ENCODE data around the gene STARD9.
"Not testable (repeated sequence)": the region's sequence is repeated elsewhere in the genome, so short reads cannot be mapped to it uniquely, and the experiment has no call there.

The STARD9 gene

DNA sequence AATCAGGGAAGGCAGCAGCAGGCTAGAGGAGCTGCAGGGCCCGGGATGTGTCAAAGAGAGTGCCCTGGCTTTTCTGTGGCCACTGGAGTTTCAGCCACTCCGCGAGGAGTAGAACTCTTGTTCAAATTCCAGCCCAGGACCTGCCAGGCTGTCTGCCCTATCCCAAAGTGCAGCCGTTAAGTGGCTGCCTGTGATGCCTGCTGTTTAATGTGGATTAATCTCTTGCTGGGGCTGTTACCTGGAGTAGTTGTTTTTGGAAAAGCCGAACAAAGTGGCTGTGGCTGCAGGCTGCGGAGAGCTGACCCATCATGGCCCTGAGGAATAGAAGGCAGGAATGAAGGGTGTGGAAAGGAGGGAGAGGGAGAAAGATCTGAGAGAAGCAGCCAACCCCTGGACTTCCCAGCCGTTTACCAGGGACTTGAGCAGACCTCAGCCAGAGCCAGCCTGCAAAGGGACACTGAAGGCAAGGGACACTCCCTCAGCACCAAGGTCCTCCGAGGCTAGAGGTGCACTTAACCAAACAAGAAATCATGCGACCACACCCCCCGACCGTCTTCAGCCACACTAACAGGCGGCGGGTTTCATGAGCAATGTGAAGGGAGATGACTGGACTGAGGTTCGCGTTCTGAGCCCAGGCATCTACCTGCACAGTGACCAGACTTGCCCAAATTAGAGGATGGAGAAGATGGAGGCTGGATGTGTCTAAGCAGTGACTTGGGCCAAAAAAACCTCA lies 156.9 kb downstream of the STARD9 start:
- DNase-seq: no peak

GRCh38 chr15:42733027-42733426 lies 157.6 kb downstream of the STARD9 start:
- no peak for DNase-seq

- no peak for DNase-seq
Observed at GRCh38 chr15:42734076-42734672, 158.8 kb downstream of the STARD9 start.

- no peak for DNase-seq
Observed at GRCh38 chr15:42735382-42736165, 160.2 kb downstream of the STARD9 start.

- DNase-seq: peak; percentile 9
Observed at GRCh38 chr15:42736178-42736792, 160.9 kb downstream of the STARD9 start.

- peak; percentile 90 for DNase-seq
Observed at GRCh38 chr15:42736793-42737528, 161.6 kb downstream of the STARD9 start, which contains the start of gene CDAN1. Gene CDAN1, minus strand, starts transcription at chr15:42737128. Its CDS starts 26 bp downstream, at chr15:42737102.

DNA sequence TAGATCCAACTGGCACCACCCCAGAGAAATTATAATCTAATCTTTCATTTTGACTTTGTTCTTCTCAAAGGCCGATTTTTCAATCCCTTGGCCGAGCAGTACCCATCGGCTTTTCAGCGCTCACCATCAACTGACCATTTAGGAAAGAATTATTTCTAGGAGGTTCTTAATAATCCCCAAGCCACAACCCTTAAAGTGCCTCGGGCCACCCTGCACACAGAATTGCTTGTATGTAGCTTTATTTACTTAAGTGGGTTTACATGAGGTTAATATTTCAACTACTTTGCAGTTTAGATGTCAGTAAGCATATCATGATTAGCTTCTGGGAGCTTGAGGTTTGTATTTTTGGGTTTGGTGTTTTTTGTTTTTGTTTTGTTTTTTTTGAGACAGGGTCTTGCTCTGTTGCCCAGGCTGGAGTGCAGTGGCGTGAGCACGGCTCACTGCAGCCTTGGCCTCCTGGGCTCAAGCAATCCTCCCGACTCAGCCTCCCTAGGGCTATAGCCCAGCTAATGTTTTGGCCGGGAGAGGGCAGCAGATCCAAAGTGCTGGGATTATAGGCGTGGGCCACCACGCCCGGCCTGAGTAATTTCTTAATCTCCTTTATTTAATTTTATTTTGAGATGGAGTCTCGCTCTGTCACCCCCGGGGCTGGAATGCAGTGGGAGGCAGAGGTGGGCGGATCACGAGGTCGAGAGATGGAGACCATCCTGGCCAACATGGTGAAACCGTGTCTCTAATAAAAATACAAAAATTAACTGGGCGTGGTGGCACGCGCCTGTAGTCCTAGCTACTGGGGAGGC lies 162.3 kb downstream of the STARD9 start:
- DNase-seq: no peak

DNA sequence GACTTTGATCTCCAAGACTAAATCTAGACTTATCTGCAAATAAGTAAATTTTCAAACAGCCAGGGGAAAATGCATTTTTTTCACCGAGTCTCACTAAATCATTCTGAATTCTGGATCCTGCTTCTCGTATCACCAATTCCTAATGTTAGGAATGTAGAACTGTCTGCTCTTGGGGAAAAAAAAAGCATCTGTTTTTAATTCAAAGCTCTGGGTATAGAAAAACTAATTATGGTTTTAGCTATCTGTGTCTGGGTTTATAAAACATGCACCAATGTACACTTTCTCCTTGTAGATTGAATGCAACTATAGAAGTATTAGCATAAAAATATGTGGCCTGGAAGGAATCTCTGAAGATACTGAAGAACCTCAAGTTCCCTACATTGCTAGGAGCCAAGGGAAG lies 166.3 kb downstream of the STARD9 start:
- DNase-seq: no peak

DNA sequence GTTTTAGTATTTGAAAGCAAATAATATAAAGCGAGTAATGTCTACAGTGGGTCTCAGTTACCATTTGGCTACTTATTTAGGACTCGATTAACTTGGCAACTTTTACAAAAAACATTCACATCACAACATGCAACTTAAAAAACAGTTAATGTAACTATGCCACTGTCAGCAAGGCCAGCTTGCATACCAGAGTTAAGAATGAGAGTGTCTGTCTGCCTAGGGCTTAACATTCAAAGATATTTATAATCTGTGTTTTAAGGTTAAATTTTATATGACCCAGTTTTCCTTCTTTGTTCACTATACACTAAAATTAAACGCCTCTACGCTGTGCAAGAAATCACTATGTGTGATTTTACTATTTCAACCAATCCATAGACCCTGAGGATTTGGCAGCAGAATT lies 166.7 kb downstream of the STARD9 start:
- no peak for DNase-seq

DNA sequence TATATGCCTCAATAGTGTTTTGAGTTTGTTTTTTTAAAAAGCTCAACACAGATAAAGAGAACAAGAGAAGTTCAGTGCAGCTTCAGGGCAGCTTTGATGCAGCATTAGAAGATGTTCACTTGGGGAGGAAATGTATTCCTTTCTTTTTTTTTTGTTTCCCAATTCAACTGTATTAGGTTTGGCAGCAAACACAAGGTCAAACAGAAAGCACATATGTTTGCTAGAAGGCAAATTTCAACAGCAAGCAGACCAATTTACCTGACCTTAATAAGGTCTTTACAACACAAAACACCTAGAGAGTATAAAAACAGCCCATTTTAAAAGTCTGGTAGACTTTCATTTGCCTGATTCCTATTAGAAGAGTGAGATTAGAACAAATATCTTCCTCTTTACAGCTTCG lies 168.8 kb downstream of the STARD9 start:
- no peak for DNase-seq

DNA sequence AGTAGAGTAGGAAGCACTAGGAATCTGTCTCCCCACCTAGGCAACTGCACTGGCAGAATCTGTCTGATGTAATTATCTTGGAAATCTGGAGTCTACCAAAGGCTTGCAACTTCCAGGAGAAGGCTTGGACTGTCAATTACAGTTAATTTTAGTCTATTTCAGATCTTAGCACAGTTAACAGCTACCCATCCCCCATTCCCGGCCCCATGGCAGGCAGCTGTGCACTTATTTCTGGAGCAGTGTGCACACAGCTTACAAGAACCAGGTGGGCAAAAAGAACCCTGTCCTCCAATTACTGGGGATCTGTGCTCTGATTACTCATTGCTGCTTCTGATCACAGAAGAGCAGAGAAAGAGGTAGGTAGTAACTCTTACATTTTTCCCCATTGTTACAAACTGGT lies 173.9 kb downstream of the STARD9 start:
- DNase-seq: no peak

GRCh38 chr15:42750306-42750705 lies 174.9 kb downstream of the STARD9 start:
- no peak for DNase-seq

DNA sequence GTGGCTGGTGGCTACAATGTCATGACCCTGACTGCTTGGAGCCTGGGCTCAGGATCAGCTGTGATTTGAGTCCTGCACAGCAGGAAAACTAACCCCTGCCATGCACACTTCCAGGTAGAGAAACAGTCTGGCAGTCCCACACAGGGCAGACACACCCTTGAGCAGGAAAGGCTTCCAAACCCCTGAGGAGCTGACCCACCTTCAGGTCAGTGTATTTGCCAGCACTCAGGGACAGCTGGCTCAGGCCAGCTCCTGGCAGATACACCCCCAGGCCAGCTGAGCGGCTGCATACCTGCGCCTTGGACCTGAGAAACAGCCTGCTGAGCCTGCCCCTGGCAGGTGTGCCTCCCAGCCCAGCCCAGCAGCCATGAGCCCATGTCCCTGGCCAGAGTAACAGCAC lies 183.7 kb downstream of the STARD9 start:
- DNase-seq: no peak

- no peak for DNase-seq
Observed at GRCh38 chr15:42760759-42761158, 185.4 kb downstream of the STARD9 start.

DNA sequence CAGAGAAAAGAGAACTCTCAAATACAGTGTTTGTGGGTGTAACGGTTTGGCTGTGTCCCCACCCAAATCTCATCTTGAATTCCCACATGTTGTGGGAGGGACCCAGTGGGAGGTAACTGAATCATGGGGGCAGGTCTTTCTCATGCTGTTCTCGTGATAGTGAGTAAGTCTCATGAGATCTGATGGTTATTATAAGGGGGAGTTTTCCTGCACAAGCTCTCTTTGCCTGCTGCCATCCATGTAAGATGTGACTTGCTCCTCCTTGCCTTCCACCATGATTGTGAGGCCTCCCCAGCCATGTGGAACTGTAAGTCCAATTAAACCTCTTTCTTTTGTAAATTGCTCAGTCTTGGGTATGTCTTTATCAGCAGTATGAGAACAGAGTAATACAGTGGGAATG lies 186.4 kb downstream of the STARD9 start:
- DNase-seq: not testable (repeated sequence)

GRCh38 chr15:42764154-42764731 lies 188.8 kb downstream of the STARD9 start:
- not testable (repeated sequence) for DNase-seq

DNA sequence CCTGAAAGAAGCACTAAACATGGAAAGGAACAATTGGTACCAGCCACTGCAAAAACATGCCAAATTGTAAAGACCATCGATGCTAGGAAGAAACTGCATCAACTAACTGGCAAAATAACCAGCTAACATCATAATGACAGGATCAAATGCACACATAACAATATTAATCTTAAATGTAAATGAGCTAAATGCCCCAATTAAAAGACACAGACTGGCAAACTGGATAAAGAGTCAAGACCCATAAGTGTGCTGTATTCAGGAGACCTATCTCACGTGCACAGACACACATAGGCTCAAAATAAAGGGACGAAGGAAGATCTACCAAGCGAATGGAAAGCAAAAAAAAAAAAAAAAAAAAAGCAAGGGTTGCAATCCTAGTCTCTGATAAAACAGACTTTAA lies 190.7 kb downstream of the STARD9 start:
- not testable (repeated sequence) for DNase-seq

Data from stimulated activated CD4-positive, alpha-beta T cell treated with anti-CD3 and anti-CD28 coated beads, Interleukin-1b, Interleukin-23, amount 100 ng/mL, for 48 hours (primary cell).